RWPE1 (cell line): Measurements from ENCODE around the gene CSK.
A peak's percentile ranks its signal among the peaks of the same experiment; 100 is the strongest.

ENCODE experiments used
- CTCF ChIA-PET: fragments of 350-600 bp; sonication (Branson Sonifier 250); formaldehyde crosslinking; extraction: SDS; loops from one replicate; lab custom pipeline; 2021; lab: Yijun Ruan, JAX
- POLR2A ChIA-PET: fragments of 400-600 bp; formaldehyde crosslinking; extraction: SDS; loops from one replicate; lab custom pipeline; 2020; ENCODE audit warnings: antibody characterized with exemption; ENCODE audit not compliant: low non-redundant PET; lab: Yijun Ruan, JAX
- DNase-seq: peaks from one replicate; pipeline ENCODE4 v3.0.0; 2012; ENCODE audit warnings: low spot score
- H3K27ac ChIP-seq: fragments of 450-650 bp; 2 replicates; pipeline ENCODE4 v1.5.1; 2017
- TF ChIP-seq, protein P1 (sequence below): fragments of 450-650 bp; conservative IDR thresholded peaks from 2 replicates; pipeline ENCODE4 v1.5.1; 2017; ENCODE audit warnings: low read depth, mild to moderate bottlenecking

The CSK gene

DNA sequence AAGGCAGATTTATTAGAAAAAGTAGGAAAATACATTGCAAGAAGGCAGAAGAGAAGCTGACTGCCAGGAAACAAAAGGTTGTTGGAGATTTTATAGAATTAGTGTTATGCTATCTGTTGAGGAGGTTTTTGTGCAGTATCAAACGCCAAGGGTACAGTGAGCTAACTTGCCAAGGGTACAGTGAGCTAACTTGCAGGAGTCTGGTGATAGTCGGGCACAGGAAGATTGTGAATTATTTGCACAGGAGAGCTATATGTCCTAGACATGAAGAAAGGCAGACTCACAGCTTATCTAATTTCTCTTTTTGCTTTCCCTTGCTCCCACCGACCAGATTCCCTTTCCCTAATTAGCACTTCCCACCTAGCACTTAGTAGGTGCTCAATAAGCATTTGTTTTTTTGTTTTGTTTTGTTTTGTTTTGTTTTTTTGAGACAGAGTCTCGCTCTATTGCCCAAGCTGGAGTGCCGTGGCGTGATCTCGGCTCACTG is 2.7 kb upstream of the CSK start:
- TF ChIP-seq, protein P1, sequence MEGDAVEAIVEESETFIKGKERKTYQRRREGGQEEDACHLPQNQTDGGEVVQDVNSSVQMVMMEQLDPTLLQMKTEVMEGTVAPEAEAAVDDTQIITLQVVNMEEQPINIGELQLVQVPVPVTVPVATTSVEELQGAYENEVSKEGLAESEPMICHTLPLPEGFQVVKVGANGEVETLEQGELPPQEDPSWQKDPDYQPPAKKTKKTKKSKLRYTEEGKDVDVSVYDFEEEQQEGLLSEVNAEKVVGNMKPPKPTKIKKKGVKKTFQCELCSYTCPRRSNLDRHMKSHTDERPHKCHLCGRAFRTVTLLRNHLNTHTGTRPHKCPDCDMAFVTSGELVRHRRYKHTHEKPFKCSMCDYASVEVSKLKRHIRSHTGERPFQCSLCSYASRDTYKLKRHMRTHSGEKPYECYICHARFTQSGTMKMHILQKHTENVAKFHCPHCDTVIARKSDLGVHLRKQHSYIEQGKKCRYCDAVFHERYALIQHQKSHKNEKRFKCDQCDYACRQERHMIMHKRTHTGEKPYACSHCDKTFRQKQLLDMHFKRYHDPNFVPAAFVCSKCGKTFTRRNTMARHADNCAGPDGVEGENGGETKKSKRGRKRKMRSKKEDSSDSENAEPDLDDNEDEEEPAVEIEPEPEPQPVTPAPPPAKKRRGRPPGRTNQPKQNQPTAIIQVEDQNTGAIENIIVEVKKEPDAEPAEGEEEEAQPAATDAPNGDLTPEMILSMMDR: no peak
- no peak for DNase-seq
- ChIA-PET CTCF (interaction anchor here (0.7 to 2.3 kb wide), 4 partner anchors 11 to 244 kb away, joined by 3 to 10 read pairs (median 6); no protein-coding TSS in a partner anchor), POLR2A (no interaction called here)
- no peak overlapping the region for H3K27ac ChIP-seq

DNA sequence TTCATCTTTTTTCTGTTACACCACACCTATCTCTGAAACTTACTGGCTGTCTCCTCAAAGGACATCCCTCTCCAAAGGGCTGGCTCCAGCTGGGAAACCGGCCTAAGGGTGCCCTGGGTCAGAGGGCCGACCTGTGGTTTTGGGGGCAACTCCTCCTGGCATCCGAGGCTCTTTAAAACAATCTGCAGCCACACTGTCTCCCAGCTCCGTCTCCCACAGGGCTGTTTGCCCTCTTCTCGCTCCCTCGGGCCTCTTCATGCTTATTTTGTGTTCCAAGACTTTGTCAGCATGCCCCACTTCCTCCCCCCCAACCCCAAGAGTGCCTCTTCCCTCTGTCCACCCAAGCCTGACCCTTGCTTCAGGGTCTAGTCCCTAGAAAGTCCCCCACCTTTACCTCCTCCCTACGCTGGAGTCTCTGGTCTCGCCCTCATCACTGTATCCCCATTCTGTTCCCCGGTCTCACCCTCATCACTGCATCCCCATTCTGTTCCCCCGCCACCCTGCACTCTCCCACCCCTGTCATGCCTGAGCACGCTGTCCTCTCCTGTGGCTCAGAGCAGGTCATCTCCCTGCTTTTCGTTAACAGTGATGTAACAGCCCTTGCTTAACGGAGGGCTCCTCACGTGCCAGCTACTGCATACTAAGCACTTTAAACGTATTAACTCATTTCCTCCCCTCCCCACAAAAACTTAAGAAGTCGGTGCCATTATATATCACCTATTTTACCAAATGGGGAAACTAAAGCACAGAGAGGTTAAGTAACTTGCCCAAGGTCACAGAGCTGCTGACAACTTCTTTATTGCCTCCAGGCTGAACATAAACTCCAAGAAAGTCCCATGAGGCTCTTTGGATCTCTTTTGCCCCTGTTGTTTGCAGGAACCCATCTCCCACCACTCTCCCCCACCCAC is 1.1 kb upstream of the CSK start:
- TF ChIP-seq, protein P1: no peak
- no peak for DNase-seq
- POLR2A ChIA-PET: no interaction called here
- CTCF ChIA-PET: interaction anchor here (0.6 to 2.0 kb wide), 13 partner anchors 8 to 253 kb away, joined by 3 to 14 read pairs (median 3); no protein-coding TSS in a partner anchor
- H3K27ac ChIP-seq: peak overlapping the region; percentile 83

DNA sequence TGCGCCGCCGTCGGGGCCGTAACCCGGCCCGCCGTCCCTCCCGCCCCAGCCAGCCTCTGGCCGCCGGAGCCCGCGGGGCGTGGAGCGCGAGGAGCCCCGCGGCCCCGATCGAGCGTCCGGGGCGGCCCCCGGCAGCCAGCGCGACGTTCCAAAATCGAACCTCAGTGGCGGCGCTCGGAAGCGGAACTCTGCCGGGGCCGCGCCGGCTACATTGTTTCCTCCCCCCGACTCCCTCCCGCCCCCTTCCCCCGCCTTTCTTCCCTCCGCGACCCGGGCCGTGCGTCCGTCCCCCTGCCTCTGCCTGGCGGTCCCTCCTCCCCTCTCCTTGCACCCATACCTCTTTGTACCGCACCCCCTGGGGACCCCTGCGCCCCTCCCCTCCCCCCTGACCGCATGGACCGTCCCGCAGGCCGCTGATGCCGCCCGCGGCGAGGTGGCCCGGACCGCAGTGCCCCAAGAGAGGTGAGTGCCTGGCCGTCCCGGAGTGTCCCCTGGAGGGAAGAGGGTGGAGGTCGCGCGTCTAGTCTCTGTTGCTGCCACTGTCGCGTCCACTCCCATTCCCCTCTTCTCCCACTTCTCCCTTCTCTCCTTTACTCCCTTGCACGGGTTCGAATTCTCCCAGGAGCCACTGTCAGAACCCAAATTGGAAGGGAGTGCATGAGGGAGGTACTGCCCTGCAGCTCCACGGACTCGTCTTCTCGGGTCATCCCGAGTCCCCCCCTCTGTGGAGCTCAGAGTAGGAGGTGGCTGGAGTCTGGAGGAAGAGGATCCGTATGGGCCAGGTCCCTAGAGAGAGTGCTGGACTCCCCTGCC is 585 bp downstream of the CSK start:
- POLR2A ChIA-PET: interaction anchor here (0.5 kb wide), 1 partner anchor 124 kb away, joined by 3 read pairs; the partner anchor contains the start of gene FAM219B
- TF ChIP-seq, protein P1: no peak
- CTCF ChIA-PET: interaction anchor here (0.6 to 2.0 kb wide), 5 partner anchors 12 to 168 kb away, joined by 3 to 14 read pairs (median 4); no protein-coding TSS in a partner anchor
- DNase-seq: peak; percentile 58
- H3K27ac ChIP-seq: peak overlapping the region; percentile 83

DNA sequence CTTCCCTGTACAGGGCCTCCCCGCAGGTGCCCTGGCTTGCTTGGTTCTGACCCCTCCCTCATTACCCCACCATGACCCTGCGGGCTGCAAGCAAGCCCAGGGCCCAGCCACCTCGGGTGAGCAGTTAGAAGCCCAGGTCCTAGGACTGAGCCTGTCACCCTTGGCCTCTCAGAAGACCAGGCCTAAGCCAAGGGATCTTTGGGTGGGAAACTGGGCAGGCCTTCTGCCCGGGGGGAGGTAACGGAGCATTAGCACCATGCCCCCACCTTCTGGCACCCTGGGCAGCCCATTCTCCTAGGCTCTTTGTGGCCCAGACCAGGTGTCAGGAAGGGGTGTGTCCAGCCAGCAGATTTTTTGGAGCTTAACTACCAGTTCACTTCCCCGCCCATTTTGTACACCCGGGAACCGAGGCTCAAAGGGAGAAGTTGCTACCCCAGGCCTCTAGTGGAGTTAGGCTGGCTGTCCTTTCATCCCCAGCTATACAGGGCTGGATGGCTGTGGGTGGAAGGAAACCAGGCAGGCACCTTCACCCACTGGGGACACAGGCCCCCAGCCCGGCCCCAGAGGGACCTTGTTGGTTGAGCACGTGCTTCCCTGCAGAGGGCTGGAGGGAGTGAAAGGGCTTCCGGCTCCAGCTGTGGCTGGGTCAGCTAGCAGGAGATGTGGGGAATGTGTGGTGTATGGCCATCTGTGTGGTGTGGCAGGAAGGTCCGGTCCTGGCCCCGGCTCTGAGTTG is 1.4 kb downstream of the CSK start:
- H3K27ac ChIP-seq: peak overlapping the region; percentile 83
- DNase-seq: peak; percentile 48
- TF ChIP-seq, protein P1: no peak

DNA sequence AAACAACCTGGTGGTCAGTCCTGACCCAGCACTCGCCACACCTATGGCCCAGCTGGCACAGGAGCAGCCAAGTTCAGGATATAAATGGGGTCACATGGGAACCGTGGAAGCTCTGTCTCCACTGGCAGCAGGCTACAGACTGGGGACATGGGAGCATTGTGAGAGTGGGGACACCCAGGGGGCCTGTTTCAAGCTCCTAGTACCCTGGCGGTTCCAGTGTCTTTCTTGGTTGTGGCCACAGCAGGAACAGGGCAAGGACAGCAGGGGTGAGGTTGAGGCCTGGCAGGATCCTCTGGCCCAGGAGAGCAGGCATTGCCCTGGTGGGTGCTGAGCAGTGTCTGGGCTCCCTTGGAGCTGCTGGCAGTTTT is 1.9 kb downstream of the CSK start:
- DNase-seq: no peak
- POLR2A ChIA-PET: no interaction called here

More for the DNA sequence above, 1.4 kb downstream of the CSK start:
- CTCF ChIA-PET: interaction anchor here (0.9 to 1.6 kb wide), 4 partner anchors 14 to 167 kb away, joined by 3 to 4 read pairs (median 3); no protein-coding TSS in a partner anchor
- POLR2A ChIA-PET: interaction anchor here (0.5 kb wide), 1 partner anchor 13 kb away, joined by 4 read pairs; no protein-coding TSS in a partner anchor

More for the DNA sequence above, 1.9 kb downstream of the CSK start:
- H3K27ac ChIP-seq: peak overlapping the region; percentile 83
- TF ChIP-seq, protein P1: no peak
- CTCF ChIA-PET: interaction anchor here (0.7 to 1.6 kb wide), 5 partner anchors 9 to 167 kb away, joined by 3 to 7 read pairs (median 3); no protein-coding TSS in a partner anchor
